HG03175 (cell line): Measurements from ENCODE around the gene SMCO2.
A peak's percentile ranks its signal among the peaks of the same experiment; 100 is the strongest.

ENCODE experiments used
- ATAC-seq: cut with Tn5 transposase; IDR thresholded peaks from one replicate; pipeline ENCODE4 v1.9.1; 2021; ENCODE audit warnings: mild to moderate bottlenecking, moderate library complexity; ENCODE audit not compliant: unreplicated experiment

The SMCO2 gene

DNA sequence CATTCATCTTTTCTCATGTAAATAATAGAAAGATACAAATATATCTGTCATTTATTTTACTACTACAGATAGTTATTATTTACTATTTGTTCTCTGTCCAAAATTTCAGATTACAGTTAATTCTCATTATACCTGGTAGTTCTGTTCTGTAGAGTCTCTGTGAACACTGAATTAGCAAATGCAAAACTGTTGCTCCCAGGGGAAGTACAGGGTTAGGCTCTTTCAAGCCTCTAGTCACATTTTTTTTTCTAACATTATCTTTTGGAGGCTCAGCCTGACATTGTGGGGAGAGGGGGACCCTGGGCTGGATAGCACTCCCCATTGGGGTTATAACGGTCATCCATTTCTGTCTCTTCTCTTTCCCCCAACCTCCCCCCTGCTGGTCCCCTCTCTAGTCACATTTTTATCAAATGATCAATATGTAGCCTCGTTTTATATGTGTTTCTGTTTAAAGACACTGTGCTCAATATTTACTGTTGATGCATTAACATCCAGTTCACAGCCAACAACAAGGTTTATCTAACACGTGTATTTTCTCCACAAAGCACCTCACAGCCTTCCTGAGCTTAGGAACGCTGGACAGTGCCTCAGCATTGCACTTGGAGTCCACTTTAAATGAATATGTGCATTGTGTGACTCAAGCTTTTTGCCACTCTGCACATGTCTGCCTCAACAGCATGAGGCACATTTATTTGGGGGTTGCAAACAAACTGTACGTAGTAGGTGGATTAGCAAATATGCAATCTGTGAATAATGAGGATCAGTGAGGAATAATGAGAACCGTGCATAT is 4.7 kb downstream of the SMCO2 start:
- no peak for ATAC-seq

DNA sequence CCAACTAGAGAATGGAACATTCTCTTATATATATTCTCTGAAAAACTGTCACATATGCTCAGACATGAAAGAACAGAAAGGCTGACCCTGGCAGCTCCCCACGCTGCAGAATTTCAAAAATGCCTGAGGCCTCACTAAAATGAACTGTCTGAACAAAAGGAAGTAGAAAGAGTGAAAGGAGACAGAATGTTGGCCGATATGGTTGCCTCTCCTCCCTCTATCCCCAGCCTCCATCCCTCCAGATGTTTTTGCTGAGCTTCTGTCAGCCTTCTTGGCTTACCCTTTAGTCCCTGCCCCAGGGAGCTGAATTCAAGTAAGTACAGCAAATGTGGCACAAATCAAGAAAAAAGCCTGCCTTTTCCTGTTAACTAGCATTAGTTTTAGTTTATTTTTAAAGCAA is 6.9 kb downstream of the SMCO2 start:
- ATAC-seq = no peak

DNA sequence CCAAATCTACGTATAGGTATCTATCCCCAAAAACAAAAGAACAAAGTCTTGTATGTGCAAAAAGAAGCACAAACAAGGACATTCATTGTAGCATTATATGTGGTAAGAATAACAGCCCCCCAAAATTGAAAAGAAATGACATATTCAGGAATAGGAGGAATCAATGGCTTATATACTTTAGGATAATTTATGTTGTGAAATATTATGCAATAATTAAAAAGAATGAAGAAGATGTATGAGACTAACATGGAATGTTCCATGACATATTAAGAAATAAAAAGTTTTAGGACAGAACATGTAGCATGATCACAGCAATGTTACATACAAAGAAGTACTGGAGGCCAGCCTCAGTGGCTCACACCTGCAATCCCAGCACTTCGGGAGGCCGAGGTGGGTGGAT is 9.1 kb downstream of the SMCO2 start:
- ATAC-seq = no peak

DNA sequence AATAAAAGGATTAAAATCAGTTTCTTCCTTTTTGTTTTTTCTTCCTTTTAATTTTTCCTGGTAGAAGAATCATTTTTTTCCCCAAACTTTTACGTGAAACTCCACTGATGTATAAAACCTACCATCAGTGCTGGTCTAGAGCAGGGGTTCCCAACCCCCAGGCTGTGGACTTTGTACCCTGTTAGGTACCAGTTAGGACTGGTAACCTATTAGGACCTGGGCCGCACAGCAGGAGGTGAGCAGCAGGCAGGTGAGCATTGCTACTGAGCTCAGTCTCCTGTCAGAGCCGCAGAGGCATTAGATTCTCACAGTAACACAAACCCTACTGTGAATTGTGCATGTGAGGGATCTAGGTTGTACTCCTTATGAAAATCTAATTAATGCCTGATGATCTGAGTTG is 10.1 kb downstream of the SMCO2 start:
- ATAC-seq = no peak

DNA sequence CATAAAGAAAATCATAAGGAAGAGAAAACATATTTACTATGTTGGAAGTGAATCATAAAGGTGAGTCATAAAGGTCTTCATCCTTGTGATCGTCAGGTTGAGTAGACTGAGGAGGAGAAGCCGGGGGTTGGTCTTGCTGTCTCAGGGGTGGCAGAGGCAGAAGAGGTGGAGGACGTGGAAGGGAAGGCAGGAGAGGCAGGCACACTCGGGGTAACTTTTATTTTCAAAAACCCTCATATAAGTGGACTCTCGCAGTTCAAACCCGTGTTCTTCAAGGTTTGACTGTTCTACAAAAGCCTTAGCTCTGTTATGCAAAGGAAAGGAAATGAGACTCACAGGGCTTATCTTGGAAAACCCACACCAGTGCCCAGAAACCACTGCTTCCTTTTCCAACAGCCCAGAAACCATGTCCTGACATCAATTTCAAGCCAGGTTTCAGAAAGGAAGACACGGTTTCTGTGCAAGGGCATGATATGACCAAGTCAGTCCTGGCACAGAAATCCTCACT is 14.0 kb downstream of the SMCO2 start:
- ATAC-seq = no peak

DNA sequence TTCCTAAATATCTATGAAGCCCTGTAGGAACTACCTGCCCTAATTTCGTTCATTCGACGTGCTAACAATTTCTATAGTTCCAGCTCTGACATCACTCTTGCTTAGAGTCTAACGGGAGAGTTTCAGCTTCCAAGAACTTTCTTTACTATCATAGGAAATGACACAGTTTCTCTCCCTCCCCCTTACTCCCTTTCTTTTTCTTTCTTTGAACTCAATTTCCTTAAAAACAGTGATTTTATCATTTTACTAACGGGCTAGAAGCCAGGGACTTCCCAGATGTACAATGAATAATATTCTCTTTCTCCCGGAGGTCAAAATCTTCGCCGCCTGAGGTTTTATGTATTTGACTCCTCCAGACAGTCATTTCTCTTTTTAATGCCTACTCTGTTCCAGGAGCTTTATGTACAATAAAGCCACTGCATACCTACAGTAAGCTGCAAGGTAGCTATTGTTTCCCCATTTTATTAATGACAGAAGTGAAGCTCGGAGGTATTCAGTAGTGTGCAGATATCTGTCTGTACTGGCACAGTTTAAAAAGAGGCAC is 15.7 kb downstream of the SMCO2 start:
- ATAC-seq = no peak

DNA sequence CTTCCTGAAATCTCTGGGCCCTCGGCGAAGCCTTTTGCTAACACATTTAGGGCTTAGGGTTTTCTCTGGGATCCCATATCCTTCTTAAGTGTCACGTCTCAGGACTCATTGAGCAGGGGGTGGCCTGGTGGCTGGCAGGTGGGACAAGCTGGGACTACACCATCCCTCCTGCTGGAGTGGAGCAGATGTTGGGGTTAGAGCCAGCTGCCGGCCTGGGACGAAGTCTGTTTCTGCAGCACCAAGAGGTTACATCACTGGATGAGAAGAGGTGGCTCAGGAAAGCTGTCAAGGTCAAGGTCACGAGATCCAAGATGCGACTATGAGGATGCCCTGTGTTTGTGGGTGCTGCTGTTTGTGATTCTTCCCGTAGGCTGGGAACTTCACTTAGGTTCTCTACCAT is 16.3 kb downstream of the SMCO2 start:
- ATAC-seq = no peak

DNA sequence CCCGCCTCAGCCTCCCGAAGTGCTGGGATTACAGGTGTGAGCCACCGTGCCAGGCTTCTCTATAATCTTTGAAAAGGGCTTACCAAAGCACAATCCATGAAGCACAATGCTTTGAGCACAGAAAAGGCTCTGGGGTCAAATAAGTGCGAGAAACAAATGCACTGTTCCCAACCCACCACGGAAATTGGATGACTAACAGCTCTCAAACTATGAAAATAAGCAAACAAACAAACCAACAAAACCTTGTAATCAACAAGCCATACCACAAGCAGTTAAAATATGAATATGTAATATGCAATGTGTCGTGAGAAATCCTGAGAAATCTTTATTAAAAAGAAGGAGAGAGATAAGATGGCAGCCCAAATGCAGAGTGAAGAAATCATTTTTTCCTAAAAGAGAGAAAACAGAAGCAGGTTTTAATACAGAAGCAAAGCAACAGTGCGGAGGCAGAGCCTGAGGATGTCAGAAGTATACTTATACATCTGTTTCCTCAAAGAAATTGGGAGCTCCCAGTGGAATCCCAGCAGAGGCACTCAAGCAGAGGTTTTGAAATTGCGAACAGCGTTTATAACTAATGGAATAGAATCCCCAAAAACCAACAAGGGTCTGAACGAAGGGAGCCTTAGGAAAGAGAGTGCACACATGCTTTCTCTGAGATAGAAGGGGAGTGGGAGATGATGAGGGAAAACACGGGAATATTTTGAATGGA is 17.1 kb downstream of the SMCO2 start:
- no peak for ATAC-seq

DNA sequence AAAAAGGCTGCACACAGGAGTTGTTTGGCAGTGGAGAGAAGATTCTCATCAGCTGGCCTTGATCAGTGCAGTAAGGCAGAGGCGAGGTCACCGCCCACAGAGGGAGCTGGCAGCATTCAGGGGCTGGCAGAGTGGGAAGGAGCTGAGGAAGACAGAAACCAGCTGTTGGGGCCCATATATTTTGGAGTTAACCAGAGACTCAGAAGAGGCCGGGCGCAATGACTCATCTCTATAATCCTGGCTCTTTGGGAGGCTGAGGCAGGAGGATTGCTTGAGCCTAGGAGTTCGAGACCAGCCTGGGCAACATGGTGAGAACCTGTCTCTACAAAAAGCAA is 17.7 kb downstream of the SMCO2 start:
- no peak for ATAC-seq

DNA sequence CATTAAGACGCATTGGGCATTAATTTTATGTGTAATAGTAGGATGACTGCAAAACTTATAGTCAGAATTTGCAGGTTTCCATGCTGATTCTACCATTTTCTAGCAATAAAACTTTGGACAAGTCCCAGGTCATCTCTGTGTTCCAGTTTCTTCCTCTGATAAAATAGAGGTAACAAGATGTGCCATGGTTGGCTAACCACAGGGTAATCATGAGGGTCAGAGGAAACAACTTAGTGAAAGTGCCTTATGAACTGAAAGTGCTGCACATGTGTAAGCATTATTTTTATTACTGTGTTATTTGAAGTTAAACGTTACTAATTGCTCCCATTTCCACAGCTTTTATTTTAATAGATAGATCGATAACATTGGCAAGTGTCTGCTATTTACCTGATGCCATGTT is 21.1 kb downstream of the SMCO2 start:
- peak; percentile 80 for ATAC-seq

DNA sequence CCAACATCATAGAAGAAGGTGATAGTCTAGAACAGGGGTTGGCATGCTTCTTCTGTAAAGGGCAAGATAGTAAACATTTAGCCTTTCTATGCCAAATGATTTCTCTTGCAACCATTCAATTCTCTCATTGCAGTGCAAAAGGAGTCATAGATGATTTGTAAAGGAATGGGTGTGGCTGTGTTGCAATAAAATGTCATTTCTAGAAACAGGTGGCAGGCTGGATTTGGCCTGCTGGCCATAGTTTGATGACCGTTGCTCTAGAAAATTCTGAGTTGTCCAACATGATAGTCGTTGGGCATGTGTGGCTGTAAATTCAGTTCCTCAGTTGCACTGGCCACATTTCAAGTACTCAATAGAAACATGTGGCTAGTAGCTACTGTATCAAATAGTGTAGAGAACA is 21.7 kb downstream of the SMCO2 start:
- ATAC-seq = no peak

DNA sequence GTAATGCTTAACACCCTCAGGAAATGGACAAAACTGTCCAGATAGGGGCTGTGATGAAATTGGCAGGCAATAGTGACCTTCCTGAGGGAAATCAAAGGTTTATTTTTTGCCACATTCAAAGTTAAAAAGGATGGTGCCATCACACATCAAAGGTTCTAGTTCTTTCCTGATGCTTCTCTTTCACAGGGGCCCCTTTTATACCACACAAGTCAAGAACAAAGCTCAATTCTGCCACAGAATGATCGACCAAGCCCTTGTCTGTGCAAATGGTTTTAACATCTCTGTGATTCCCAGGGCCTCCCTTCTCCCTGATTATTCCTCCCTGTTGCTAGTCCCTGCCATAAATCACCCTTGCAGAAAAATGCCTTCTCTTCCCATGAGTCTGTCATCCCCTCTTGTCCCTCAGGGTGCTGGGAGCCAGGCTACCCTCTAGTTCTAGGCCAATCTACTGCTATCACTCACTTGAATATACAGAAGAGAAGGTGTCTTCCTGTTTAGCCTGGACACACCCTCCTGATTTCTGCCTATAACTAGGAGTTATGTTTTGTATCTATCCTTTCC is 22.7 kb downstream of the SMCO2 start:
- ATAC-seq = no peak

DNA sequence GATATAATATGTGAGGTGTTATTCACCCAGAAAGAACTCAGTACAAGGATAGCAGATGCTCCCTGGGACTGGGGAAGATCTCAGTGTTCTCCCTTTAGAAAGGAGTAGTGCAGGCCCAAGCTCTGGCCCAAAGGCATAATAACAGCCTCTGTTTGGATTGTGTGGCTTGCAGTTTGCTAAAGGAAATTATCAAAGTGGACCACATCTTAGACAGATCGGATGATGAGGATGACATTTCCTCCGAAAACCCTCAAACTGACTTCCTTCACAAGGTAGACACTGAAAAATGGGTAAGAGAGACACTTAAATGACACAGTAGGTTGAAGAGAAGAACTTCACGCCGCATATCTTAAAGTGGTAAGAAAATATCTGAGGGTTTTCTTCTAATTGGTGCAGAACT is 26.1 kb downstream of the SMCO2 start:
- no peak for ATAC-seq

DNA sequence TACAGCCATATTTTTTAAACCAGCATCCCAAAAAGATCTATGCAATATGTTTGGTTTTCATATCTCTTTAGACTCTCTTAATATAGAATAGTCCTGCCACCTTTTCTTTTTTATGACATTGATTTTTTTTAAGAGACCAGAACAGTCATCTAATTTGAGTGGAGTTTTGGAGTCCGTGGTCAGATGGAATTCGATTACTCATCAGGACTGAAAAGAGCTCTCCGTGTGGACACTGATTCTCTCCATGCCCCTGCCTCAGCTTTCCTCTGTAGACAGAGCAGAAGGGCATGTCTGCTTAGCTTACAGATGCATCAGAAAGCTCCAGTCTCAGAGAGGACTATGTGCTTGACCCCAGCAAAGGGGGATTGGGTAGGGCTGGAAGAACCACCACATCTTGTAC is 27.8 kb downstream of the SMCO2 start:
- ATAC-seq = no peak

DNA sequence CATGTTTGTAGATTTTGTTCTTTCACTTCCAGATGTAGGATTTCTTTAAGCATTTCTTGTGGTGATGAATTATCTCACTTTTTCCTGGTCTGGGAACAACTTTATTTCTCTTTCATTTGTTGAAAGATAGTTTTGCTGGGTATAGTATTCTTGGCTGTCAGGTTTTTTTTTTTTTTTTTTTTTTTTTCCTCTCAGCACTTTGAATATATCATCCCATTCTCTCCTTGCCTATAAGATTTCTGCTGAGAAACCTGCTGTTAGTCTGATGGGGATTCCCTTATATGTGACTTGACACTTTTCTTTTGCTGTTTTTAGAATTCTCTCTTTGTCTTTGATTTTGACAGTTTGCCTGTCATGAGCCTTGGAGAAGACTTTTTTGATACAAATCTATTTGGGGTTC is 30.5 kb downstream of the SMCO2 start:
- no peak for ATAC-seq

DNA sequence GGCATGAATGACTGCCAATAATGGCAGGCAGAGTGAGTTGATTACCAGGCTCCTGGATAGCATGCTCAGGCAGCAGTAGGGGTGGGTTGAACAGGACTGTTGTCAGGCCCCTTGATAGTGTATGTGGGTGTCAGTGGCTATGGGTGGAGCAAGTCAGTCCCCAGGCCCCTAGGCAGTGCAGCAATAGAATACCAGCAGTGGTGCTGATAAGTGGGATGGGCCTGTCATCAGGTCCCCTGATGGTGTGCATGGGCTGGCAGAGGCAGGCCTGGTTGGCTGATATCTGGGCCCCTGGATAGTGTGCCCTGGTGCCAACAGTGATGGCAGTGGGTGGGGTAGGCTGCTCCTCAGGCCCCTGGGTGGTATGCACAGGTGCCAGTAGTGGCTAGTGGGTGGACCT is 32.4 kb downstream of the SMCO2 start:
- no peak for ATAC-seq

DNA sequence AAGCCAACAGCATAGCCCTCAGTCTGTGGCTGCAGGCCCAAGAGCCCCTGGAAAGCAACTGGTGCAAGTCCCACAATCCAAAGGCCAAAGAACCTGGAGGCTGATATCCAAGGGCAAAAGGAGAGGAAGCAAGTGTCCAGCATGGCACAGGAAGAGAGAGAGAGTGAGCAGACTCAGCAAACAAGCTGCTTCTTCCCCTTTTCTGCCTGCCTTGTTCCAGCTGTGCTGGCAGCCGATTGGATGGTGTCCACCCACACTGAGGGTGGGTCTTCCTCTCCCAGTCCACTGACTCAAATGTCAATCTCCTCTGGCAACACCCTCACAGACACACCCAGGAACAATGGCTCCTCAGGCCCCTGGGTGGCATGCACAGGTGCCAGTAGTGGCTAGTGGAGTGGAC is 33.5 kb downstream of the SMCO2 start:
- no peak for ATAC-seq

DNA sequence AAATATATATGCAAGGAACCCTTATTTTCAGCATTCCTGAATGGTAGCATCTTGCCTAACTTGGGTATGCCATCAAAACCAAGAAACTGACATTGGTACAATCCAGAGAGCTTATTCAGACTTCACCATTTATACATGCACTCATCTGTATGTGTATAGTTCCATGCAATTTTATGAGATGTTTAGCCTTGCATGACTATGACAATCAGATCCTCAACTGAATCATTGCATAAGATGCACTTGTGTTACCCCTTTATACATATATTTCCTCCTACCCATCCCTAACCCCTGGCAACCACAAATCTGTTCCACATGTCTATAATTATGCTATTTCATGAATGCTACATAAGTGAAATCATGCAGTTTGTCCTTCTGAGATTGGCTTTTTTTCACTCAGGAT is 40.4 kb downstream of the SMCO2 start:
- no peak for ATAC-seq

DNA sequence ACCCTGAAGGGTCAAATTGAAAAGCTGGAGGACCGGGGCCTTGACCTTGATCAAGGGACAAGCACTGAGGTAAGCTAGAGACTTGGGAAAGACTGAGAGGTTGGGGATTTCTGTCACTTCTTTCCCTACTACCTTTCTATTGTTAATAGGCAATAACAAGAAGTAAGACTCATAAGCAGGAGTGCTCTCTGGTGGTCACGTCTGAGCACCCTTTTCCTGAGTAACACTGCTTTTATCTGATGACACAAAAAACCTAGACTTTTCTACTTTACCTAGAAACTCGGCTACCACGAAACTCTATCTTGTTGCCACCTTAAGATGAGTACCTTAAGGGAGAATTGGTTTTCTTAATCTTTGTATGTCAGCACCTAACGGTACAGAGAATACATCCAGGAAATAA is 41.9 kb downstream of the SMCO2 start:
- no peak for ATAC-seq

DNA sequence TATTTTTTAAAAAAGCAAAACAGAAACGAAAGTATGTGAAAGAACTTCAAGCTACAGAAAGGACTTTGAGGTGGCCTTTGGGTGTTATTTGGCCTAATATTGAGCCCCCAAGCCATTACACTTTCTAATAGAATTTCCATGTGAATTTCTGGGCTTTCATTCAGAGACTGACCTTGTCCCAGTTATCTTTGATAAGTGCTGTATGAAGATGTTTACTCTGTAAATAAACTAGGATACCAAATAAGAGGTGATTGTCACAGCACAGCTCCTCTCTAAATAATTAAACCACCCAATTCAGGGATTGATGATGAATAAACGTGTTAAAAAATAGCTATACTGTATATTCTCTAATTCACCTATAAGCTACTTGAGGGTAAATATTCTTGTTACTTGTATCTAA is 44.7 kb downstream of the SMCO2 start:
- ATAC-seq = no peak

DNA sequence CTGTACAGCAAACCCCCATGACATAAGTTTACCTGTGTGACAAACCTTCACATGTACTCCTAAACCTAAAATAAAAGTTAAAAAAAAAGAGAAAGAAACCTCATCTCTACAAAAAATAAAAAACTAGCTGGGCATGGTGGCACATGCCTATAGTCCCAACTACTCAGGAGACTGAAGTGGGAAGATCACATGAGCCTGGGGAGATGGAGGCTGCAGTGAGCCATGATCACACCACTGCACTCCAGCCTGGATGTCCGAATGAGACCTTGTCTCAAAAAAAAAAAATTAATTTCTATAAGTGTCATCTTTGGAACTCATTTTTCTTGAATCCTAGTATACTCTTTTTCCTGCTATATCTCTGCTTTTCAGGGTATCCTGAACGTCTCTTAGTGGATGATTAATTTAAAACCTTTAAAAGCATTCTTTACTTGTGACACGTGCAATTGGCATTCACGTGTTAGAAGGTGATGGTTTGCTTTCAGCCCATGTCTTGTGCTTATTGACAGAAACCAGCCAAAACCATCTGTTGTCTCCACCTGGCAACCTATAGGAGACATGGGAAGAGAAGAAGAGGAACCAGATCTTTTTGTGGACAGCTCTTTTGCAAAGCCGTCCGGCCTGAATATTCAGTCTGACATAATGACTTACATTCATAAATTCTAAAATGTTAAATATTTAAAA is 46.9 kb downstream of the SMCO2 start:
- ATAC-seq = no peak
